SK-N-SH (cell line): ENCODE results near the gene MYLK4. TPM values are rescaled to one million over a fixed set of nuclear protein-coding genes. Genes with fewer than 3 reads are reported as not detected.

ENCODE experiments used
- CTCF ChIA-PET: fragments of 300-600, 350-600 bp; formaldehyde crosslinking; extraction: SDS; loops from one replicate; lab custom pipeline; 2021; lab: Yijun Ruan, JAX
- POLR2A ChIA-PET: fragments of 350-600 bp; sonication (Branson Sonifier 250); formaldehyde crosslinking; extraction: SDS; loops from one replicate; lab custom pipeline; 2020; ENCODE audit warnings: antibody characterized with exemption, inconsistent platforms; lab: Yijun Ruan, JAX
- DNase-seq: peaks from one replicate; pipeline ENCODE4 v3.0.0; 2012
- H2AFZ ChIP-seq: fragments of 200-600 bp; sonication (generic); 2 replicates; pipeline ENCODE4 v1.8.1; 2016; ENCODE audit warnings: antibody characterized with exemption, mild to moderate bottlenecking, low read depth
- H3F3A ChIP-seq: fragments of 200-600 bp; sonication (generic); replicated peaks from 2 replicates; pipeline ENCODE3; 2016; ENCODE audit warnings: antibody characterized with exemption, mild to moderate bottlenecking; ENCODE audit not compliant: insufficient read depth
- H3K27ac ChIP-seq, 2 experiments: fragments of 200-500 bp in 1 of 2; fragments of 200-600 bp in 1 of 2; sonication (Bioruptor generic) in 1 of 2; sonication (generic), shearing (Covaris generic) in 1 of 2; 2 replicates each; pipeline versions ENCODE4 v1.5.1 to v1.6.1; 2014 to 2016; ENCODE audit warnings: low read depth in 2 of 2, inconsistent platforms in 1 of 2, low read length in 1 of 2, mild to moderate bottlenecking in 1 of 2, mixed read lengths in 1 of 2
- H3K27me3 ChIP-seq: fragments of 200-600 bp; sonication (generic), shearing (Covaris generic); 2 replicates; pipeline ENCODE4 v1.6.1; 2016; ENCODE audit warnings: mixed run types; ENCODE audit not compliant: insufficient read depth
- H3K36me3 ChIP-seq, 2 experiments: fragments of 200-500 bp in 1 of 2; fragments of 200-600 bp in 1 of 2; sonication (Bioruptor generic) in 1 of 2; sonication (generic) in 1 of 2; replicated peaks in 1 of 2; 2 replicates each; pipeline versions ENCODE3 to v1.5.1; 2014 to 2016; ENCODE audit warnings: low read length in 1 of 2, mild to moderate bottlenecking in 1 of 2; ENCODE audit not compliant: insufficient read depth in 2 of 2, control insufficient read depth in 1 of 2
- H3K4me1 ChIP-seq, 2 experiments: fragments of 200-500 bp in 1 of 2; fragments of 200-600 bp in 1 of 2; sonication (Bioruptor generic) in 1 of 2; sonication (generic), shearing (Covaris generic) in 1 of 2; 2 replicates each; pipeline versions ENCODE4 v1.5.1 to v1.6.1; 2014 to 2016; ENCODE audit warnings: low read depth in 1 of 2, low read length in 1 of 2, mixed run types in 1 of 2; ENCODE audit not compliant: insufficient read depth in 2 of 2, control insufficient read depth in 1 of 2
- H3K4me2 ChIP-seq: fragments of 200-600 bp; sonication (generic), shearing (Covaris generic); 2 replicates; pipeline ENCODE4 v1.6.1; 2017; ENCODE audit warnings: mixed run types
- H3K4me3 ChIP-seq, 2 experiments: fragments of 200-500 bp in 1 of 2; fragments of 200-600 bp in 1 of 2; sonication (Bioruptor generic) in 1 of 2; sonication (generic), shearing (Covaris generic) in 1 of 2; 2 replicates each; pipeline versions ENCODE4 v1.5.1 to v1.8.1; 2014 to 2016; ENCODE audit warnings: low read depth in 2 of 2, inconsistent platforms in 1 of 2, low read length in 1 of 2, mild to moderate bottlenecking in 1 of 2, mixed read lengths in 1 of 2, moderate library complexity in 1 of 2
- H3K79me2 ChIP-seq: fragments of 200-600 bp; sonication (generic); 2 replicates; pipeline ENCODE4 v1.8.1; 2017; ENCODE audit warnings: mild to moderate bottlenecking; ENCODE audit not compliant: insufficient read depth
- H3K9ac ChIP-seq: fragments of 200-600 bp; sonication (generic); 2 replicates; pipeline ENCODE4 v1.6.1; 2017; ENCODE audit warnings: mixed run types
- H3K9me2 ChIP-seq: fragments of 200-600 bp; sonication (generic); 2 replicates; pipeline ENCODE4 v1.6.1; 2017; ENCODE audit warnings: mixed run types
- H3K9me3 ChIP-seq: fragments of 200-600 bp; sonication (generic); 2 replicates; pipeline ENCODE4 v1.6.1; 2017; ENCODE audit warnings: mixed run types, mild to moderate bottlenecking, moderate library complexity
- H4K20me1 ChIP-seq: fragments of 200-600 bp; sonication (generic); 2 replicates; pipeline ENCODE4 v1.6.1; 2017; ENCODE audit warnings: mild to moderate bottlenecking, mixed run types; ENCODE audit not compliant: insufficient read depth
- ELF1 ChIP-seq: IDR thresholded peaks from 2 replicates; pipeline ENCODE4 v1.4.0; 2012
- GATA2 ChIP-seq: sonication (generic); formaldehyde crosslinking; IDR thresholded peaks from 2 replicates; pipeline ENCODE4 v1.5.0; 2020; ENCODE audit warnings: mild to moderate bottlenecking, missing genetic modification reagents
- NRF1 ChIP-seq: IDR thresholded peaks from 2 replicates; pipeline ENCODE4 v1.6.1; 2012; ENCODE audit warnings: low read depth, mild to moderate bottlenecking, low read length
- PBX3 ChIP-seq: IDR thresholded peaks from 2 replicates; pipeline ENCODE4; 2012
- RAD21 ChIP-seq: IDR thresholded peaks from 2 replicates; pipeline ENCODE4 v1.6.1; 2012; ENCODE audit warnings: mild to moderate bottlenecking, low read length
- RCOR1 ChIP-seq: fragments of 150-350 bp; IDR thresholded peaks from 2 replicates; pipeline ENCODE4 v1.6.1; 2017; ENCODE audit warnings: antibody characterized with exemption, low read length
- SIN3A ChIP-seq: IDR thresholded peaks from 2 replicates; pipeline ENCODE4 v1.6.1; 2012; ENCODE audit warnings: low read depth, mild to moderate bottlenecking, low read length, moderate library complexity, borderline replicate concordance
- TEAD4 ChIP-seq: IDR thresholded peaks from 2 replicates; pipeline ENCODE4 v1.4.0; 2012; ENCODE audit warnings: mild to moderate bottlenecking, borderline replicate concordance; ENCODE audit not compliant: insufficient read depth
- YY1 ChIP-seq: IDR thresholded peaks from 2 replicates; pipeline ENCODE4 v1.4.0; 2012; ENCODE audit warnings: low read depth, mild to moderate bottlenecking
- whole genome bisulfite sequencing: methylation state at CpG from one replicate; pipeline ENCODE4 v1.1.6; 2017; ENCODE audit warnings: low lambda C conversion rate; 5-methylcytosine and 5-hydroxymethylcytosine counted together
- polyA plus RNA-seq, 3 experiments: library from polyadenylated mRNA; depleted of rRNA; stranded (reverse); fragments of >200 nt; gene quantifications; 2 replicates each; pipeline ENCODE4 v1.2.3, GENCODE V29; 2012
- TF ChIP-seq, protein P1 (sequence below): fragments of 200-600 bp; sonication (generic); IDR thresholded peaks from 2 replicates; pipeline ENCODE4 v1.6.1; 2017; ENCODE audit warnings: antibody characterized with exemption, mild to moderate bottlenecking, moderate library complexity

Gene MYLK4
- polyA plus RNA-seq, 1 of the 3 experiments (the other 2 are of a cell fraction) = 0.16 TPM

- TF ChIP-seq RAD21 = no peak
These were observed 5.5 kb upstream of the MYLK4 start (continued) for GRCh38 chr6:2756241-2756640.

DNA sequence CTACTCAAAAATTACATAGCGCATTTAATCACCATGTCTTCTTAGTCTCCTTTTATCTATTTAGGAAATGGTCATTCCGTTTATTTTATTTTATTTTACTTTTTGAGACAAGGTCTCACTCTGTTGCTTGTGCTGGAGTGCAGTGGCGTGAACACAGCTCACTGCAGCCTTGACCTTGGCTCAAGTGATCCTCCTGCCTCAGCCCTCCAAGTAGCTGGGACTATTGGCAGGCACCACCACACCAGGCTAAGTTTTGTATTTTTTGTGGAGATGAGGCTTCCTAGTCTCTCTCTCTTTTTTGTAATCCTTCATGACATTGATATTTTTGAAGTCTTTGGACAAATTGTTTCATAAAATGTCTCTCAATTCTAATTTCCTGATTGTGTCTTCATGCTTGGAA is 4.7 kb upstream of the MYLK4 start:
- H3F3A ChIP-seq = no peaks in the 10 kb centered on the region
- peaks cover 0 to 2% of the 10 kb centered on the region in 2 experiments; a peak in 1 of 4 replicates for H3K4me1 ChIP-seq
- no peaks in the 10 kb centered on the region for H3K9me3 ChIP-seq
- ChIA-PET POLR2A (no interaction called here), CTCF (interaction anchor here (1.3 kb wide), 1 partner anchor 16 kb away, joined by 3 read pairs; no protein-coding TSS in a partner anchor)
- TF ChIP-seq SIN3A = no peak
- TF ChIP-seq GATA2 (CRISPR knock-in tag) = no peak
- H3K4me2 ChIP-seq = no peak overlapping the region
- no peak overlapping the region for H3K9ac ChIP-seq
- no peak overlapping the region for H3K4me3 ChIP-seq
- no peak overlapping the region for H2AFZ ChIP-seq
- H3K9me2 ChIP-seq = no peaks in the 10 kb centered on the region
- H4K20me1 ChIP-seq = no peaks in the 10 kb centered on the region
- no peak overlapping the region for H3K27ac ChIP-seq
- no peaks in the 10 kb centered on the region for H3K36me3 ChIP-seq
- DNase-seq = no peak
- no peaks in the 10 kb centered on the region for H3K79me2 ChIP-seq
- H3K27me3 ChIP-seq = no peaks in the 10 kb centered on the region
- WGBS = 82% methylated on average over 3 of the region's 3 CpGs

DNA sequence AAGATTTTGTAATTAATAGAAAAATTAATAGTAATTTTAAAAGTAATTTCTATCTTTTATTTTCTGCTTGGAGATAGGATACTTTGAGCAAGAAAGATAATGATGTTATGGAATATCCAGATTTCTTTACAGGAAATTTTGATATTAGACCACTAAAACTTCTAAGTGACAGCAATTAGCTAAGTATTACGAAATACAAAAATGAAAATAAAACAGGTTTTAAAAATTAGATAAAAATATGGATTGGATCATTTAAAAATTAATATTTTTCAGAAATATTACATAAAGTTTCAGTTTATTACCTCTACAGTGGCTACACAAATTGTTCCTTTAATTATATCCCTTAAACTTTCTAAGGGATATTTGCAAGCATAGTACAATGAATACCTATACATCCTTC is 4.2 kb upstream of the MYLK4 start:
- POLR2A ChIA-PET = no interaction called here
- DNase-seq = no peak
- Histone ChIP-seq H3K4me1 (peaks cover 0 to 2% of the 10 kb centered on the region in 2 experiments; a peak in 1 of 4 replicates), H4K20me1 (no peaks in the 10 kb centered on the region), H3K27me3 (no peaks in the 10 kb centered on the region)
- no peak for TF ChIP-seq YY1
- TF ChIP-seq, all 33 proteins: peak for 0
- Histone ChIP-seq H3K4me3 (no peak overlapping the region), H3K9ac (no peak overlapping the region), H3K9me3 (no peaks in the 10 kb centered on the region), H3K4me2 (no peak overlapping the region), H3K79me2 (no peaks in the 10 kb centered on the region), H3F3A (no peaks in the 10 kb centered on the region), H3K36me3 (no peaks in the 10 kb centered on the region), H3K9me2 (no peaks in the 10 kb centered on the region), H2AFZ (no peak overlapping the region), H3K27ac (no peak overlapping the region)
- CTCF ChIA-PET = interaction anchor here (7.6 to 11.8 kb wide), 2 partner anchors 11 to 18 kb away, joined by 100 to 176 read pairs; partner anchors contain the start of gene WRNIP1
- 46% methylated on average over 1 of the region's 1 CpG for WGBS

DNA sequence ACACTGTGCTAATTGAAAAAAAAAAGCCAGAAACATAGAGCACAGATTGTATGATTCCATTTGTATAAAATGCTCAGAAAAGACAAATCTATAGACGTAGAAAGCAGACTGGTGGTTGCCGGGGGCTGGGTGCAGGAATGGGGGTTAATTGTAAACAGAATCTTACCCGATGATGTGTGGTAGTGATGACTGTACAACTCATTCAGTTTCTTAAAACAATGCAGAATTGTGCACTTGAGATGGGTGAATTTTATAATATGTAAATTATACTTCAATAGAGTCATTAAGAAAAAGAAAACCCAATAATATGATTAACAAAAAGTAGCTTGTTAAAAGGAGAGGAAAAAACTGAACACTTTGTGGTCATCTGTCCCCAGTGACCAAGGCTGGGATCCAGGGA is 3.7 kb upstream of the MYLK4 start:
- 49% methylated on average over 2 of the region's 3 CpGs for WGBS
- no peaks in the 10 kb centered on the region for H3F3A ChIP-seq
- ChIA-PET POLR2A (no interaction called here), CTCF (interaction anchor here (7.6 to 11.8 kb wide), 2 partner anchors 11 to 17 kb away, joined by 100 to 176 read pairs; partner anchors contain the start of gene WRNIP1)
- H3K79me2 ChIP-seq = no peaks in the 10 kb centered on the region
- no peak overlapping the region for H3K4me3 ChIP-seq
- H3K9ac ChIP-seq = no peak overlapping the region
- H3K4me1 ChIP-seq = peaks cover 0 to 5% of the 10 kb centered on the region in 2 experiments; a peak in 2 of 4 replicates
- H3K27me3 ChIP-seq = no peaks in the 10 kb centered on the region
- no peaks in the 10 kb centered on the region for H3K9me2 ChIP-seq
- no peak for DNase-seq
- no peak overlapping the region for H3K27ac ChIP-seq
- H3K36me3 ChIP-seq = no peaks in the 10 kb centered on the region
- no peak overlapping the region for H3K4me2 ChIP-seq
- H4K20me1 ChIP-seq = no peaks in the 10 kb centered on the region
- TF ChIP-seq TEAD4 (no peak), SIN3A (no peak), PBX3 (no peak), RCOR1 (no peak), NRF1 (no peak), ELF1 (no peak)
- TF ChIP-seq, protein P1, sequence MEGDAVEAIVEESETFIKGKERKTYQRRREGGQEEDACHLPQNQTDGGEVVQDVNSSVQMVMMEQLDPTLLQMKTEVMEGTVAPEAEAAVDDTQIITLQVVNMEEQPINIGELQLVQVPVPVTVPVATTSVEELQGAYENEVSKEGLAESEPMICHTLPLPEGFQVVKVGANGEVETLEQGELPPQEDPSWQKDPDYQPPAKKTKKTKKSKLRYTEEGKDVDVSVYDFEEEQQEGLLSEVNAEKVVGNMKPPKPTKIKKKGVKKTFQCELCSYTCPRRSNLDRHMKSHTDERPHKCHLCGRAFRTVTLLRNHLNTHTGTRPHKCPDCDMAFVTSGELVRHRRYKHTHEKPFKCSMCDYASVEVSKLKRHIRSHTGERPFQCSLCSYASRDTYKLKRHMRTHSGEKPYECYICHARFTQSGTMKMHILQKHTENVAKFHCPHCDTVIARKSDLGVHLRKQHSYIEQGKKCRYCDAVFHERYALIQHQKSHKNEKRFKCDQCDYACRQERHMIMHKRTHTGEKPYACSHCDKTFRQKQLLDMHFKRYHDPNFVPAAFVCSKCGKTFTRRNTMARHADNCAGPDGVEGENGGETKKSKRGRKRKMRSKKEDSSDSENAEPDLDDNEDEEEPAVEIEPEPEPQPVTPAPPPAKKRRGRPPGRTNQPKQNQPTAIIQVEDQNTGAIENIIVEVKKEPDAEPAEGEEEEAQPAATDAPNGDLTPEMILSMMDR = no peak
- no peaks in the 10 kb centered on the region for H3K9me3 ChIP-seq
- no peak overlapping the region for H2AFZ ChIP-seq
